Endothelial cell (in vitro differentiated cells): ENCODE results near the gene TNS3. TPM values are rescaled to one million over a fixed set of nuclear protein-coding genes. Genes with fewer than 3 reads are reported as not detected.

ENCODE experiments used
- DNase-seq: peaks from one replicate; pipeline ENCODE4 v3.0.0; 2021; ENCODE audit warnings: low spot score
- H3K27ac Mint-ChIP-seq: one replicate; pipeline ENCODE4 v1.8.0; 2021; ENCODE audit warnings: mixed read lengths, inconsistent platforms; ENCODE audit not compliant: unreplicated experiment
- H3K27me3 Mint-ChIP-seq: one replicate; pipeline ENCODE4 v1.8.0; 2021; ENCODE audit warnings: mild to moderate bottlenecking, moderate library complexity, mixed read lengths, inconsistent platforms; ENCODE audit not compliant: unreplicated experiment
- H3K36me3 Mint-ChIP-seq: one replicate; pipeline ENCODE4 v1.8.0; 2021; ENCODE audit warnings: mild to moderate bottlenecking, low read depth, mixed read lengths, inconsistent platforms; ENCODE audit not compliant: unreplicated experiment
- H3K4me1 Mint-ChIP-seq: one replicate; pipeline ENCODE4 v1.8.0; 2021; ENCODE audit warnings: mild to moderate bottlenecking, mixed read lengths, inconsistent platforms; ENCODE audit not compliant: unreplicated experiment
- H3K4me3 Mint-ChIP-seq: one replicate; pipeline ENCODE4 v1.8.0; 2021; ENCODE audit warnings: mild to moderate bottlenecking, mixed read lengths, inconsistent platforms; ENCODE audit not compliant: unreplicated experiment
- H3K9me3 Mint-ChIP-seq: one replicate; pipeline ENCODE4 v1.8.0; 2021; ENCODE audit warnings: mixed read lengths, inconsistent platforms; ENCODE audit not compliant: unreplicated experiment
- total RNA-seq: library from RNA; stranded (reverse); fragmentation: NEBNext Ultra II Directional; extraction: Animal tissue kit (Norgen Biotek cat#: 25700); gene quantifications from one replicate; pipeline ENCODE4 v1.2.1, GENCODE V29; 2021; ENCODE audit not compliant: unreplicated experiment
- TF ChIP-seq, protein P1 (sequence below): fragments of 200-600 bp; sonication (generic); IDR thresholded peaks from one replicate; pipeline ENCODE4 v1.5.0; 2021; ENCODE audit warnings: antibody characterized with exemption; ENCODE audit not compliant: unreplicated experiment

Gene TNS3
- total RNA-seq, 1 donor from 2014 or later = 7.5 TPM

DNA sequence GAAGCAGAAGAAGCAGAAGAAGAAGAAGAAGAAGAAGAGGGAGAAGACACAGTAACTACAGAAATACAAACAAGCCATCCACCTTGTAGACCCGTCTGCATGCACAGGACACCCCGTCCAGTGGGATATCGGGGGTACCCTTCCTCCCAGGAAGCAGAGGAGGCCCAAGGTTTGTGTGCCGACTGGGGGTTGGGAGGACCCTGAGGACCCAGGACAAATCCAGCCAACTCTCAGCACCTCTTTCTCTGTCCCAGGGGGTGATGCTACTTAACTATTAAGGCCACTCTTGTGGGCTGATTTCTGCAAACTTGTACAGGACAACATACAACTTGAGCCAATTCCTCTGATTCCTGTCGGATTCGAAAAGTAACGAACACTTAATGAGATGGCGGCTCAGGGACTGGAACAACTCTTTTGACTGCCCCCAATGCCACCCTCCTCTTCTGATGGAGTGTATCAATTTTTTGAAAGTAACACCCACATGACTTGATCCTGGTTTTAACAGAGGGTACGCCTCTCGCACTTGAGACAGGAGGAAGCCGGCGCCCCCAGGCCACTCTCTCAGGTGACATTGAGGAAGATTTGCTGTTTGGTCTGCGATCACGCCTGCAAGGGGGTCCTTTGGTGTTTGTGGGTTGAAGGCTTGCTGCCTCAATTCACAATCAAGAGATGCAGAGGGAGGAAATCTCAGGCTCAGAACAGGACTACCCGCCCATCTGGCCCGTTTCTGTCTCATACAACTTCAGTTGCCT, 192.6 kb downstream of the TNS3 start:
- no peak overlapping the region for H3K4me3 Mint-ChIP-seq
- H3K27me3 Mint-ChIP-seq = peaks cover 1% of the 10 kb centered on the region
- no peaks in the 10 kb centered on the region for H3K36me3 Mint-ChIP-seq
- TF ChIP-seq, protein P1, sequence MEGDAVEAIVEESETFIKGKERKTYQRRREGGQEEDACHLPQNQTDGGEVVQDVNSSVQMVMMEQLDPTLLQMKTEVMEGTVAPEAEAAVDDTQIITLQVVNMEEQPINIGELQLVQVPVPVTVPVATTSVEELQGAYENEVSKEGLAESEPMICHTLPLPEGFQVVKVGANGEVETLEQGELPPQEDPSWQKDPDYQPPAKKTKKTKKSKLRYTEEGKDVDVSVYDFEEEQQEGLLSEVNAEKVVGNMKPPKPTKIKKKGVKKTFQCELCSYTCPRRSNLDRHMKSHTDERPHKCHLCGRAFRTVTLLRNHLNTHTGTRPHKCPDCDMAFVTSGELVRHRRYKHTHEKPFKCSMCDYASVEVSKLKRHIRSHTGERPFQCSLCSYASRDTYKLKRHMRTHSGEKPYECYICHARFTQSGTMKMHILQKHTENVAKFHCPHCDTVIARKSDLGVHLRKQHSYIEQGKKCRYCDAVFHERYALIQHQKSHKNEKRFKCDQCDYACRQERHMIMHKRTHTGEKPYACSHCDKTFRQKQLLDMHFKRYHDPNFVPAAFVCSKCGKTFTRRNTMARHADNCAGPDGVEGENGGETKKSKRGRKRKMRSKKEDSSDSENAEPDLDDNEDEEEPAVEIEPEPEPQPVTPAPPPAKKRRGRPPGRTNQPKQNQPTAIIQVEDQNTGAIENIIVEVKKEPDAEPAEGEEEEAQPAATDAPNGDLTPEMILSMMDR = no peak
- no peak for DNase-seq
- H3K4me1 Mint-ChIP-seq = peaks cover 7% of the 10 kb centered on the region
- no peaks in the 10 kb centered on the region for H3K9me3 Mint-ChIP-seq
- no peak overlapping the region for H3K27ac Mint-ChIP-seq

DNA sequence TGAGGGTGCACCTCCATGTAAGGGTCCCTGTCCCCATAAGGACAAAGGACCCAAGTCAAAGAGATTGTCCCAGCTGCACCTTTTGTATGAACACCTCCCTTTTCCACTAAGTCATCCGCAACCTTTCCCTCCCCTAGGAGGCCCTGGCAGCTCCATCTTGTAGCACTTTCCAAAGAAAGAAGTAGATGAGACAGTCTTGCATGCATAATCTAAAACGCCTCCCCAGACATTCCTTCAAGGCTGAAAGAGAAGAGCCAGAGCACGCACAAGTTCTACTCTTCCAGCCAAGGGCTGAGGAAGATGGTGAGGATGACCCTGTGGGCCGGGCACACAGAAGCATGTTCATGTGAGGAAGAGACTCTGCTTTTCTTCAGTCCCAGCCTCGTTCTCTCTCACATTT, 194.4 kb downstream of the TNS3 start:
- Mint-ChIP-seq H3K4me1 (peaks cover 7% of the 10 kb centered on the region), H3K27me3 (peaks cover 3% of the 10 kb centered on the region), H3K36me3 (no peaks in the 10 kb centered on the region), H3K9me3 (no peaks in the 10 kb centered on the region), H3K4me3 (no peak overlapping the region), H3K27ac (no peak overlapping the region)
- TF ChIP-seq, protein P1 = no peak
- no peak for DNase-seq

DNA sequence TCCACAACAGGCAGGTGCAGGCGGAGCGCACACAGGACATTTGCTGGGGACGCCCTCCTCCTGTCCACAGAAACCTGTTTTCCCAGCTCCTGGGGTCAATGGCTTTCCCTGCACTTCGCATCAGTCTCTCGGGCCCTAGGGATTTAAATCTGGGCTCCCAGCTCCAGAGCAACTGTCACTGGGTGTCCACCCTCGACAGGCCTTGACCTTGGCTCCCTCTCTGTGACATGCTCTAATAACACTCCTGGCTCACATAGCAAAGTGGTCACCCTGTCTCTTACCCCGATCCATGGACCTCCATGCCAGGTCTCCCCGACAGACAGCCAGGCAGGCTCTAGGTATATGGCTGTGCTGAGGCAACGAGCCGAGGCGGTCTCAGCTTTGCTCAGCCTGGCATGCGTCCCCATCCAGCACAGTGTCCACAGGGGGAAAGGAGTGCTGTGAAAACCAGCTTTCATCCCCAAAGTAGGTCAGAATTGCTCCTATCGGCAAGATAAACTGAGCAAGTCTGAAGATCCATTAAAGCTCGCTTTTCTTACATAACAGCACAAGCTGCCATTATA, 195.6 kb downstream of the TNS3 start:
- H3K27ac Mint-ChIP-seq = no peak overlapping the region
- no peaks in the 10 kb centered on the region for H3K36me3 Mint-ChIP-seq
- TF ChIP-seq, protein P1 = no peak
- H3K27me3 Mint-ChIP-seq = peaks cover 3% of the 10 kb centered on the region
- no peaks in the 10 kb centered on the region for H3K9me3 Mint-ChIP-seq
- no peak for DNase-seq
- no peak overlapping the region for H3K4me3 Mint-ChIP-seq
- peaks cover 7% of the 10 kb centered on the region for H3K4me1 Mint-ChIP-seq

DNA sequence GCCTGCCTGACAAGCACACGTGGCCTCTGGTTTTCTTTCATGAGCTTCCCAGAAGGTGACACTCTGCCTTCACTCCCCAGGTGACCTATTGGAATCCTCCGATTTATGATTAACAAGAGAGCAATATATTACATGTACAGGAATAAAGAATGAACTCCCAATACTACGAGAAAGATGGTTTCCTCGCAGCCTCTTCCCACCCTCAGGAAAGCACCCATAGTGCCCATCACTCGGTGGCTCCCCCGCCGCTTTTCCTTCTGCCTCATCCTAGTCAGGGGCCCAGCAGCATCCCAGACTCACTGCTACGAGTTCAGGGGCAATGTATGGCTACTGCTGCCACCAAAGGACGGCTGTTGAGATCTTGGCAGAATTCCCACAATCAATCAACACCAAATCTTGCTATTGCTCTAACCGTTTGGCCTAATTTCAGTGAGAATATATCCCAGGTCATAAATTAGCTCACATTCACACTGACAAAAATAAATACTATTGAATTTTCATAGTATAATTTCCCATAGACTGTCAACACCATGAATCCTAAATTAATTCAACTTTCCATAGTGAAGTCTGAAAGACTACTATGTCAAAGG, 196.3 kb downstream of the TNS3 start:
- Mint-ChIP-seq H3K4me3 (no peak overlapping the region), H3K27ac (no peak overlapping the region), H3K36me3 (no peaks in the 10 kb centered on the region), H3K27me3 (peaks cover 3% of the 10 kb centered on the region), H3K9me3 (no peaks in the 10 kb centered on the region), H3K4me1 (peaks cover under 1% of the 10 kb centered on the region)
- TF ChIP-seq, protein P1 = no peak
- no peak for DNase-seq
